GM18870 (cell line): ENCODE measurements around the gene SCARB2.

Source experiments
- ATAC-seq: cut with Tn5 transposase; IDR thresholded peaks from one replicate; pipeline ENCODE4 v1.9.1; 2021; ENCODE audit warnings: moderate library complexity; ENCODE audit not compliant: unreplicated experiment

SCARB2 gene

GRCh38 chr4:76156635-76157034 is 57.0 kb downstream of the SCARB2 start:
- ATAC-seq: no peak

- no peak for ATAC-seq
These were observed 57.6 kb downstream of the SCARB2 start for GRCh38 chr4:76155979-76156378.

- no peak for ATAC-seq
These were observed 60.3 kb downstream of the SCARB2 start for GRCh38 chr4:76153356-76153755.

- ATAC-seq: peak; percentile 97
These were observed 65.3 kb downstream of the SCARB2 start, which contains the start of gene NUP54 for GRCh38 chr4:76148142-76148865. Gene NUP54, minus strand, starts transcription at chr4:76148397. Its CDS starts 23 bp downstream, at chr4:76148374.

GRCh38 chr4:76147454-76148141 is 66.0 kb downstream of the SCARB2 start:
- ATAC-seq: peak; percentile 12

GRCh38 chr4:76144546-76144945 is 69.1 kb downstream of the SCARB2 start:
- no peak for ATAC-seq

GRCh38 chr4:76141241-76141640 is 72.4 kb downstream of the SCARB2 start:
- no peak for ATAC-seq

GRCh38 chr4:76127754-76128153 is 85.9 kb downstream of the SCARB2 start:
- no peak for ATAC-seq

GRCh38 chr4:76125816-76126215 is 87.8 kb downstream of the SCARB2 start:
- ATAC-seq: no peak

- no peak for ATAC-seq
These were observed 93.4 kb downstream of the SCARB2 start for GRCh38 chr4:76120199-76120598.

- no peak for ATAC-seq
These were observed 96.1 kb downstream of the SCARB2 start for GRCh38 chr4:76117536-76117935.

- ATAC-seq: no peak
These were observed 96.8 kb downstream of the SCARB2 start for GRCh38 chr4:76116821-76117220.
